Stomach smooth muscle (tissue), 2 donors: ENCODE measurements around the gene FXYD7.

Experiments used
- H3K27ac ChIP-seq: one replicate; pipeline ENCODE4 v1.7.0; 2013; ENCODE audit warnings: mild to moderate bottlenecking, low read length, inconsistent platforms
- H3K27me3 ChIP-seq, 2 donors: one replicate each; pipeline ENCODE4 v1.7.0; 2013; ENCODE audit warnings: low read length in 2 of 2; ENCODE audit not compliant: insufficient read depth in 2 of 2, control insufficient read depth in 1 of 2
- H3K36me3 ChIP-seq, 2 donors: one replicate each; pipeline ENCODE4 v1.7.0; 2013; ENCODE audit warnings: low read length in 2 of 2; ENCODE audit not compliant: control insufficient read depth in 2 of 2, insufficient read depth in 2 of 2
- H3K4me1 ChIP-seq: one replicate; pipeline ENCODE4 v1.7.0; 2013; ENCODE audit warnings: low read length; ENCODE audit not compliant: control insufficient read depth, insufficient read depth
- H3K4me3 ChIP-seq, 2 donors: one replicate each; pipeline ENCODE4 v1.7.0; 2013; ENCODE audit warnings: low read length in 2 of 2
- H3K9ac ChIP-seq, 2 donors: one replicate each; pipeline ENCODE4 v1.7.0; 2013; ENCODE audit warnings: low read length in 2 of 2, mild to moderate bottlenecking in 1 of 2
- H3K9me3 ChIP-seq, 2 donors: one replicate each; pipeline ENCODE4 v1.7.0; 2013; ENCODE audit warnings: low read length in 2 of 2; ENCODE audit not compliant: control insufficient read depth in 2 of 2
- donor health status: healthy.
- donor health status: Pancreatic carcinoma.

FXYD7 gene

GRCh38 chr19:35159606-35160005 is 16.6 kb downstream of the FXYD7 start:
- Histone ChIP-seq H3K27ac (no peak overlapping the region), H3K27me3 (peaks cover 15 to 18% of the 10 kb centered on the region in 2 donors), H3K4me3 (no peak overlapping the region), H3K36me3 (peaks cover 3% of the 10 kb centered on the region in 2 donors), H3K9me3 (peaks cover 6 to 10% of the 10 kb centered on the region in 2 donors), H3K9ac (no peak overlapping the region), H3K4me1 (peaks cover 5% of the 10 kb centered on the region)

GRCh38 chr19:35160629-35161433 is 17.8 kb downstream of the FXYD7 start:
- peaks cover 5 to 6% of the 10 kb centered on the region in 2 donors for H3K27me3 ChIP-seq
- no peak overlapping the region for H3K9ac ChIP-seq
- H3K9me3 ChIP-seq, result peaks cover 6 to 15% of the 10 kb centered on the region in 2 donors
- no peaks in the 10 kb centered on the region for H3K4me1 ChIP-seq
- H3K27ac ChIP-seq, result no peak overlapping the region
- peaks cover 3 to 5% of the 10 kb centered on the region in 2 donors for H3K36me3 ChIP-seq
- H3K4me3 ChIP-seq, result no peak overlapping the region

GRCh38 chr19:35161434-35161743 is 18.3 kb downstream of the FXYD7 start:
- Histone ChIP-seq H3K27ac (no peak overlapping the region), H3K9ac (no peak overlapping the region), H3K36me3 (peaks cover 5 to 7% of the 10 kb centered on the region in 2 donors), H3K4me3 (no peak overlapping the region), H3K9me3 (peaks cover 11 to 19% of the 10 kb centered on the region in 2 donors), H3K4me1 (no peaks in the 10 kb centered on the region), H3K27me3 (peaks cover 2 to 3% of the 10 kb centered on the region in 2 donors)

GRCh38 chr19:35162471-35163326 is 19.6 kb downstream of the FXYD7 start:
- H3K9ac ChIP-seq, result no peak overlapping the region
- peaks cover 7 to 9% of the 10 kb centered on the region in 2 donors for H3K36me3 ChIP-seq
- H3K9me3 ChIP-seq, result peaks cover 17 to 22% of the 10 kb centered on the region in 2 donors
- no peaks in the 10 kb centered on the region for H3K4me1 ChIP-seq
- H3K4me3 ChIP-seq, result no peak overlapping the region
- H3K27me3 ChIP-seq, result peaks cover 0 to 2% of the 10 kb centered on the region in 2 donors
- H3K27ac ChIP-seq, result no peak overlapping the region

GRCh38 chr19:35164418-35164817 is 21.4 kb downstream of the FXYD7 start:
- H3K4me3 ChIP-seq, result no peak overlapping the region
- peaks cover 17 to 22% of the 10 kb centered on the region in 2 donors for H3K9me3 ChIP-seq
- H3K4me1 ChIP-seq, result no peaks in the 10 kb centered on the region
- H3K36me3 ChIP-seq, result peaks cover 7 to 9% of the 10 kb centered on the region in 2 donors
- peaks cover 2% of the 10 kb centered on the region in 2 donors for H3K27me3 ChIP-seq
- H3K9ac ChIP-seq, result no peak overlapping the region
- no peak overlapping the region for H3K27ac ChIP-seq

GRCh38 chr19:35165200-35166058 is 22.4 kb downstream of the FXYD7 start:
- peaks cover 7 to 9% of the 10 kb centered on the region in 2 donors for H3K36me3 ChIP-seq
- H3K9me3 ChIP-seq, result peaks cover 17 to 22% of the 10 kb centered on the region in 2 donors

GRCh38 chr19:35166100-35167063 is 23.3 kb downstream of the FXYD7 start:
- H3K27ac ChIP-seq, result no peak overlapping the region
- no peak overlapping the region for H3K4me3 ChIP-seq
- H3K27me3 ChIP-seq, result peaks cover under 1 to 2% of the 10 kb centered on the region in 2 donors
- no peaks in the 10 kb centered on the region for H3K4me1 ChIP-seq
- H3K9me3 ChIP-seq, result peaks cover 17 to 22% of the 10 kb centered on the region in 2 donors
- peaks cover 7 to 9% of the 10 kb centered on the region in 2 donors for H3K36me3 ChIP-seq
- H3K9ac ChIP-seq, result no peak overlapping the region

More at GRCh38 chr19:35165200-35166058, 22.4 kb downstream of the FXYD7 start:
- Histone ChIP-seq H3K9ac (no peak overlapping the region), H3K4me1 (no peaks in the 10 kb centered on the region), H3K27me3 (peaks cover 2% of the 10 kb centered on the region in 2 donors), H3K27ac (no peak overlapping the region), H3K4me3 (no peak overlapping the region)

- no peak overlapping the region for H3K9ac ChIP-seq
- H3K9me3 ChIP-seq, result peaks cover 14 to 20% of the 10 kb centered on the region in 2 donors
- H3K4me1 ChIP-seq, result no peaks in the 10 kb centered on the region
- no peak overlapping the region for H3K4me3 ChIP-seq
- peaks cover 5 to 9% of the 10 kb centered on the region in 2 donors for H3K36me3 ChIP-seq
- H3K27me3 ChIP-seq, result peaks cover 0 to 2% of the 10 kb centered on the region in 2 donors
- H3K27ac ChIP-seq, result no peak overlapping the region
Observed at GRCh38 chr19:35167251-35168119, 24.4 kb downstream of the FXYD7 start.

- Histone ChIP-seq H3K27me3 (peaks cover 0 to 2% of the 10 kb centered on the region in 2 donors), H3K36me3 (peaks cover 4 to 9% of the 10 kb centered on the region in 2 donors), H3K9ac (no peak overlapping the region), H3K9me3 (peaks cover 14 to 17% of the 10 kb centered on the region in 2 donors), H3K4me3 (no peak overlapping the region), H3K27ac (no peak overlapping the region), H3K4me1 (no peaks in the 10 kb centered on the region)
Observed at GRCh38 chr19:35168196-35168595, 25.1 kb downstream of the FXYD7 start.
